Testis (tissue), 2 donors: ENCODE data around the gene RPS15A.
"Not testable (repeated sequence)": the region's sequence is repeated elsewhere in the genome, so short reads cannot be mapped to it uniquely, and the experiment has no call there.

Source experiments
- POLR2A ChIP-seq: fragments of 450-650 bp; IDR thresholded peaks from one replicate; pipeline ENCODE4 v1.6.1; 2017; ENCODE audit warnings: antibody characterized with exemption, mild to moderate bottlenecking, moderate library complexity
- TF ChIP-seq, protein P1 (sequence below), 3 experiments: fragments of 450-650 bp in 2 of 3; fragments of 200-600 bp in 1 of 3; sonication (generic) in 1 of 3; IDR thresholded peaks; one replicate each; pipeline ENCODE4 v1.5.1; 2016 to 2019; ENCODE audit warnings: antibody characterized with exemption in 3 of 3, mild to moderate bottlenecking in 2 of 3, moderate library complexity in 1 of 3

DNA sequence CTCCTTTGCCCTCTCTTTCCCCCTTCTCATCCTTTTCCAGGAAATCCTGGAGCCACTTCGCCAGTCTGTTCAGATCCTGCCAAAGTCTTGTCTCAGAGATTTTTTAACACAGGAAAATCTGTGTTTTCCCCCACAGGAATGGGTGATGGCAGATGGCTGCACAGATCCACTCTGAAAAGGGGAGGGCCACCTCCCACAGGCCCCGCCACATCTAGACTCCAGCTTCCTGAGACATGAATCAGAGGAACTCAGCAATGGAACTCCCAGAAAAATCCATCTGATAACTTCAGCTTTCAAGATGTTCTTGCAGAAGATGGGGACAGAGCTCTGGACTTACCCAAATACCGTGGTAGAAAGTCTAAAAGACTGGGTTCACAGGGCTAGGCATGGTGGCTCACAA is 50.1 kb downstream of the RPS15A start:
- not testable (repeated sequence) for TF ChIP-seq POLR2A
- TF ChIP-seq, protein P1, sequence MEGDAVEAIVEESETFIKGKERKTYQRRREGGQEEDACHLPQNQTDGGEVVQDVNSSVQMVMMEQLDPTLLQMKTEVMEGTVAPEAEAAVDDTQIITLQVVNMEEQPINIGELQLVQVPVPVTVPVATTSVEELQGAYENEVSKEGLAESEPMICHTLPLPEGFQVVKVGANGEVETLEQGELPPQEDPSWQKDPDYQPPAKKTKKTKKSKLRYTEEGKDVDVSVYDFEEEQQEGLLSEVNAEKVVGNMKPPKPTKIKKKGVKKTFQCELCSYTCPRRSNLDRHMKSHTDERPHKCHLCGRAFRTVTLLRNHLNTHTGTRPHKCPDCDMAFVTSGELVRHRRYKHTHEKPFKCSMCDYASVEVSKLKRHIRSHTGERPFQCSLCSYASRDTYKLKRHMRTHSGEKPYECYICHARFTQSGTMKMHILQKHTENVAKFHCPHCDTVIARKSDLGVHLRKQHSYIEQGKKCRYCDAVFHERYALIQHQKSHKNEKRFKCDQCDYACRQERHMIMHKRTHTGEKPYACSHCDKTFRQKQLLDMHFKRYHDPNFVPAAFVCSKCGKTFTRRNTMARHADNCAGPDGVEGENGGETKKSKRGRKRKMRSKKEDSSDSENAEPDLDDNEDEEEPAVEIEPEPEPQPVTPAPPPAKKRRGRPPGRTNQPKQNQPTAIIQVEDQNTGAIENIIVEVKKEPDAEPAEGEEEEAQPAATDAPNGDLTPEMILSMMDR (IDR thresholded peaks at IDR 0.05): not testable (repeated sequence)
